ENCODE data around the gene ARHGAP12.

DNA sequence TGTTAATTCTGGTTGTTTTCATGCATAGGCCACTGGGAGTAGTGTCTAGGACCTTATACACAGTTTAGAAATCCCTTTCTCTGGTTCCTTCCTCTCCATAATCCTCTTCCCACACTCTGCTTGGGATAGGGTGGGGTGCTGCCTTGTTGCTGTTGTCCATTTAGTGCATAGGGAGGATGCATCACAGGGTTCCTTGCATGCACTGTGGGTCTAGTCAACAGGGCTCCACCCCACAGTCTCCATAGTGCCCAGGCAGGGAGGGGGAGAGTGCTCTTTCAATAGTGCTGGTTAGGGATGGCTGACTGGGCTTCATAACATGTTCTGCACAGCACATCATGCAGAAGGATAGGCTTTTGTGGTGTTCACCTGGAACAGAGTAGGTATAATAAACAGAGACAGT is 81.1 kb downstream of the ARHGAP12 start:
- no peak for TF ChIP-seq CTCF (conservative IDR thresholded peaks at IDR 0.05 in 1 of 2, IDR thresholded peaks at IDR 0.05 in 1 of 2; ENCODE audit: extremely low read depth in 1 of 2, insufficient read depth in 1 of 2, low read depth in 1 of 2, low read length in 2 of 2)
- no peak for TF ChIP-seq EZH2 (IDR thresholded peaks at IDR 0.05; ENCODE audit: borderline replicate concordance, low read length)

Data from mammary epithelial cell (primary cell).